Gastrocnemius medialis (tissue), 4 donors: ENCODE data around the gene RAB19. TPM values are rescaled to one million over a fixed set of nuclear protein-coding genes. Genes with fewer than 3 reads are reported as not detected.
"Not testable (repeated sequence)": the region's sequence is repeated elsewhere in the genome, so short reads cannot be mapped to it uniquely, and the experiment has no call there.

Experiments
- ATAC-seq, 2 donors: fragments of 150-250 bp; one replicate each; pipeline ENCODE4 v1.9.1; 2016
- DNase-seq, 2 donors: peaks; one replicate each; pipeline ENCODE4 v3.0.0-alpha.2; 2019
- H3K27ac ChIP-seq, 4 donors: fragments of 200-600 bp; sonication (generic); 1 replicate in 1 of 4; 2 replicates in 3 of 4; pipeline ENCODE4 v1.5.1; 2016 to 2018; ENCODE audit warnings: mild to moderate bottlenecking in 2 of 4, moderate library complexity in 1 of 4
- H3K27me3 ChIP-seq, 3 donors: fragments of 200-600 bp; sonication (generic) in 2 of 3; 1 replicate in 1 of 3; 2 replicates in 2 of 3; pipeline versions ENCODE4 v1.5.1 to v1.6.0; 2016 to 2019; ENCODE audit warnings: mild to moderate bottlenecking in 1 of 3, moderate library complexity in 1 of 3
- H3K36me3 ChIP-seq, 2 donors: fragments of 200-600 bp; sonication (generic) in 1 of 2; one replicate each; pipeline ENCODE4 v1.5.1; 2017 to 2018
- H3K4me1 ChIP-seq, 2 donors: fragments of 200-600 bp; sonication (generic) in 1 of 2; one replicate each; pipeline ENCODE4 v1.5.1; 2016 to 2017; ENCODE audit warnings: mild to moderate bottlenecking in 2 of 2
- H3K4me3 ChIP-seq, 4 donors: fragments of 200-600 bp; sonication (generic) in 3 of 4; 1 replicate in 1 of 4; 2 replicates in 3 of 4; pipeline ENCODE4 v1.5.1; 2016 to 2019; ENCODE audit warnings: mild to moderate bottlenecking in 2 of 4
- H3K9me3 ChIP-seq, 3 donors: fragments of 200-600 bp; sonication (generic) in 2 of 3; 1 replicate in 1 of 3; 2 replicates in 2 of 3; pipeline ENCODE4 v1.5.1; 2016 to 2019
- CTCF ChIP-seq, 5 experiments: fragments of 450-650 bp in 3 of 5; fragments of 200-600 bp in 2 of 5; sonication (generic) in 2 of 5; IDR thresholded peaks in 4 of 5; conservative IDR thresholded peaks in 1 of 5; 1 replicate in 4 of 5; 2 replicates in 1 of 5; pipeline ENCODE4 v1.5.1; 2016 to 2019; ENCODE audit warnings: antibody characterized with exemption in 5 of 5, mild to moderate bottlenecking in 3 of 5, moderate library complexity in 3 of 5
- POLR2A ChIP-seq, 2 donors: fragments of 450-650 bp; IDR thresholded peaks; one replicate each; pipeline ENCODE4 v1.6.1; 2017; ENCODE audit warnings: antibody characterized with exemption in 2 of 2, mild to moderate bottlenecking in 2 of 2, moderate library complexity in 2 of 2
- in situ Hi-C, 4 donors: fragments of 200-750 bp; cut with MboI; loops; one replicate each; pipeline versions ENCODE4 v1.15.0 to v1.8.0; 2017; ENCODE audit warnings: low sequenced_read_pairs in 4 of 4
- intact Hi-C: fragments of 100-400 bp; cut with DNase I; formaldehyde crosslinking; loops from one replicate; pipeline ENCODE4 v1.15.1; 2023; ENCODE audit warnings: low total_unique reads
- total RNA-seq, 4 donors: library from RNA; depleted of rRNA; stranded (reverse); fragments of >200 nt; gene quantifications; one replicate each; pipeline versions ENCODE4 v1.1.0 to v1.2.3, GENCODE V29; 2016

RAB19 gene
- total RNA-seq, 4 donors from 2014 or later = not detected

GRCh38 chr7:140446467-140446866, 42.6 kb downstream of the RAB19 start:
- Histone ChIP-seq H3K9me3 (no peaks in the 10 kb centered on the region), H3K36me3 (no peaks in the 10 kb centered on the region), H3K27me3 (no peaks in the 10 kb centered on the region), H3K4me3 (no peak overlapping the region), H3K27ac (no peak overlapping the region), H3K4me1 (no peaks in the 10 kb centered on the region)
- intact Hi-C loops (no loop called here), in situ Hi-C loops (no loop called here)
- ATAC-seq = no peak
- DNase-seq = no peak
- TF ChIP-seq POLR2A (IDR thresholded peaks at IDR 0.05) (no peak), CTCF (IDR thresholded peaks at IDR 0.05 in 4 of 5, conservative IDR thresholded peaks at IDR 0.05 in 1 of 5) (no peak)

- H3K9me3 ChIP-seq = no peaks in the 10 kb centered on the region
- ATAC-seq (no peak), DNase-seq (no peak)
- H3K36me3 ChIP-seq = peaks cover 0 to 6% of the 10 kb centered on the region in 2 donors
- intact Hi-C loops (no loop called here), in situ Hi-C loops (no loop called here)
- TF ChIP-seq POLR2A (IDR thresholded peaks at IDR 0.05) = no peak
- TF ChIP-seq CTCF (IDR thresholded peaks at IDR 0.05 in 4 of 5, conservative IDR thresholded peaks at IDR 0.05 in 1 of 5) = no peak
- no peak overlapping the region for H3K4me3 ChIP-seq
- H3K27ac ChIP-seq = no peak overlapping the region
- no peaks in the 10 kb centered on the region for H3K27me3 ChIP-seq
- H3K4me1 ChIP-seq = no peaks in the 10 kb centered on the region
These were observed 44.0 kb downstream of the RAB19 start for GRCh38 chr7:140447841-140448240.

GRCh38 chr7:140448781-140449480, 45.1 kb downstream of the RAB19 start:
- no peak overlapping the region for H3K27ac ChIP-seq
- ATAC-seq (no peak), DNase-seq (no peak)
- TF ChIP-seq CTCF (IDR thresholded peaks at IDR 0.05 in 4 of 5, conservative IDR thresholded peaks at IDR 0.05 in 1 of 5) = no peak
- TF ChIP-seq POLR2A (IDR thresholded peaks at IDR 0.05) = no peak
- no peaks in the 10 kb centered on the region for H3K9me3 ChIP-seq
- intact Hi-C loops = no loop called here
- H3K36me3 ChIP-seq = peaks cover 0 to 17% of the 10 kb centered on the region in 2 donors
- H3K27me3 ChIP-seq = no peaks in the 10 kb centered on the region
- H3K4me1 ChIP-seq = no peaks in the 10 kb centered on the region
- in situ Hi-C loops = no loop called here
- no peak overlapping the region for H3K4me3 ChIP-seq

GRCh38 chr7:140451716-140452115, 47.9 kb downstream of the RAB19 start:
- intact Hi-C loops (no loop called here), in situ Hi-C loops (no loop called here)
- Histone ChIP-seq H3K9me3 (no peaks in the 10 kb centered on the region), H3K4me1 (no peaks in the 10 kb centered on the region), H3K27me3 (no peaks in the 10 kb centered on the region), H3K36me3 (peaks cover 0 to 44% of the 10 kb centered on the region in 2 donors), H3K27ac (no peak overlapping the region), H3K4me3 (no peak overlapping the region)
- DNase-seq (no peak), ATAC-seq (no peak)
- TF ChIP-seq CTCF (IDR thresholded peaks at IDR 0.05 in 4 of 5, conservative IDR thresholded peaks at IDR 0.05 in 1 of 5) (no peak), POLR2A (IDR thresholded peaks at IDR 0.05) (no peak)

GRCh38 chr7:140453273-140453672, 49.4 kb downstream of the RAB19 start:
- Histone ChIP-seq H3K27ac (no peak overlapping the region), H3K9me3 (no peaks in the 10 kb centered on the region), H3K27me3 (no peaks in the 10 kb centered on the region), H3K4me1 (no peaks in the 10 kb centered on the region), H3K4me3 (no peak overlapping the region), H3K36me3 (peaks cover 0 to 60% of the 10 kb centered on the region in 2 donors)
- intact Hi-C loops (no loop called here), in situ Hi-C loops (no loop called here)
- TF ChIP-seq POLR2A (IDR thresholded peaks at IDR 0.05) = no peak
- TF ChIP-seq CTCF (IDR thresholded peaks at IDR 0.05 in 4 of 5, conservative IDR thresholded peaks at IDR 0.05 in 1 of 5) = no peak
- no peak for DNase-seq
- ATAC-seq = no peak

GRCh38 chr7:140453785-140454656, 50.2 kb downstream of the RAB19 start:
- H3K27ac ChIP-seq, H3K4me3 ChIP-seq, in situ Hi-C loops, intact Hi-C loops, H3K4me1 ChIP-seq, H3K9me3 ChIP-seq, DNase-seq, H3K27me3 ChIP-seq, ATAC-seq: not testable (repeated sequence)
- H3K36me3 ChIP-seq = peaks cover 0 to 67% of the 10 kb centered on the region in 2 donors
